Liver (tissue), 9 donors: ENCODE measurements around the gene ERP27. TPM values are rescaled to one million over a fixed set of nuclear protein-coding genes. Genes with fewer than 3 reads are reported as not detected.

ENCODE experiments used
- DNase-seq: peaks from one replicate; pipeline ENCODE4 v3.0.0-alpha.2; 2017; ENCODE audit warnings: low spot score
- H3K27ac ChIP-seq, 2 donors: one replicate each; pipeline ENCODE4 v1.7.0; 2013; ENCODE audit warnings: inconsistent platforms in 2 of 2, low read length in 2 of 2, control low read depth in 1 of 2, low read depth in 1 of 2, mild to moderate bottlenecking in 1 of 2
- H3K27me3 ChIP-seq, 4 donors: one replicate each; pipeline versions ENCODE4 v1.6.1 to v1.7.0; 2013; ENCODE audit warnings: low read length in 3 of 4, inconsistent platforms in 1 of 4, mild to moderate bottlenecking in 1 of 4, moderate library complexity in 1 of 4; ENCODE audit not compliant: control insufficient read depth in 4 of 4, insufficient read depth in 4 of 4
- H3K36me3 ChIP-seq, 4 donors: one replicate each; pipeline versions ENCODE4 v1.6.1 to v1.7.0; 2013; ENCODE audit warnings: low read length in 3 of 4, mild to moderate bottlenecking in 3 of 4, low read depth in 1 of 4, moderate library complexity in 1 of 4; ENCODE audit not compliant: control insufficient read depth in 4 of 4, insufficient read depth in 3 of 4
- H3K4me1 ChIP-seq, 4 donors: one replicate each; pipeline versions ENCODE4 v1.6.1 to v1.7.0; 2013; ENCODE audit warnings: low read length in 3 of 4, mild to moderate bottlenecking in 3 of 4, moderate library complexity in 1 of 4; ENCODE audit not compliant: control insufficient read depth in 4 of 4, insufficient read depth in 4 of 4
- H3K4me3 ChIP-seq, 3 donors: one replicate each; pipeline versions ENCODE4 v1.6.1 to v1.7.0; 2013; ENCODE audit warnings: low read length in 3 of 3, control low read depth in 1 of 3, low read depth in 1 of 3, mild to moderate bottlenecking in 1 of 3
- H3K9ac ChIP-seq, 2 donors: one replicate each; pipeline ENCODE4 v1.7.0; 2013; ENCODE audit warnings: low read length in 2 of 2, mild to moderate bottlenecking in 2 of 2, moderate library complexity in 2 of 2, control low read depth in 1 of 2, low read depth in 1 of 2
- H3K9me3 ChIP-seq, 4 donors: one replicate each; pipeline versions ENCODE4 v1.6.1 to v1.7.0; 2013; ENCODE audit warnings: low read length in 3 of 4; ENCODE audit not compliant: control insufficient read depth in 4 of 4
- EGR1 ChIP-seq, 2 donors: IDR thresholded peaks; 2 replicates each; pipeline ENCODE4 v1.6.1; 2016 to 2018; ENCODE audit warnings: antibody characterized with exemption in 2 of 2, low read depth in 2 of 2
- FOXA1 ChIP-seq: IDR thresholded peaks from 2 replicates; pipeline ENCODE4 v1.6.1; 2016; ENCODE audit warnings: antibody characterized with exemption
- FOXA2 ChIP-seq: IDR thresholded peaks from 2 replicates; pipeline ENCODE4 v1.6.1; 2016; ENCODE audit warnings: antibody characterized with exemption
- GABPA ChIP-seq, 2 donors: IDR thresholded peaks in 1 of 2; conservative IDR thresholded peaks in 1 of 2; 2 replicates each; pipeline ENCODE4 v1.6.1; 2016; ENCODE audit warnings: antibody characterized with exemption in 2 of 2, mild to moderate bottlenecking in 1 of 2, moderate library complexity in 1 of 2
- HNF4A ChIP-seq, 2 donors: conservative IDR thresholded peaks; 2 replicates each; pipeline ENCODE4 v1.6.1; 2016; ENCODE audit warnings: antibody characterized with exemption in 2 of 2, mild to moderate bottlenecking in 2 of 2
- HNF4G ChIP-seq: IDR thresholded peaks from 2 replicates; pipeline ENCODE4 v1.6.1; 2016; ENCODE audit warnings: antibody characterized with exemption
- JUND ChIP-seq, 2 donors: IDR thresholded peaks; 2 replicates each; pipeline ENCODE4 v1.6.1; 2016; ENCODE audit warnings: antibody characterized with exemption in 2 of 2
- NR2F2 ChIP-seq: IDR thresholded peaks from 2 replicates; pipeline ENCODE4 v1.6.1; 2016; ENCODE audit warnings: antibody characterized with exemption
- RAD21 ChIP-seq, 2 donors: IDR thresholded peaks; 2 replicates each; pipeline ENCODE4 v1.6.1; 2016; ENCODE audit warnings: antibody characterized with exemption in 2 of 2, mild to moderate bottlenecking in 2 of 2
- RXRA ChIP-seq, 2 donors: IDR thresholded peaks; 2 replicates each; pipeline ENCODE4 v1.6.1; 2017 to 2018; ENCODE audit warnings: antibody characterized with exemption in 2 of 2, mild to moderate bottlenecking in 1 of 2
- TAF1 ChIP-seq: conservative IDR thresholded peaks from 2 replicates; pipeline ENCODE4 v1.6.1; 2016; ENCODE audit warnings: antibody characterized with exemption, mild to moderate bottlenecking
- WGBS: extraction: QIAGEN DNeasy Blood & Tissue Kit; methylation state at CpG from one replicate; pipeline ENCODE4 v1.1.7; 2013; 5-methylcytosine and 5-hydroxymethylcytosine counted together
- polyA plus RNA-seq, 2 donors: library from polyadenylated mRNA; stranded (reverse) in 1 of 2; unstranded in 1 of 2; fragments of 200-250 nt in 1 of 2; fragments of >200 nt in 1 of 2; fragmentation: Nextera tagmentation in 1 of 2; extraction: Ambion mirVana in 1 of 2; gene quantifications; one replicate each; pipeline versions ENCODE4 v1.2.1 to v1.2.3, GENCODE V29; 2013 to 2015
- total RNA-seq, 2 donors: library from RNA; depleted of rRNA; stranded (reverse); fragments of >200 nt; gene quantifications; one replicate each; pipeline ENCODE4 v1.2.3, GENCODE V29; 2014
- TF ChIP-seq, protein P1 (sequence below): IDR thresholded peaks from 2 replicates; pipeline ENCODE4 v1.6.1; 2016; ENCODE audit warnings: antibody characterized with exemption
- TF ChIP-seq, protein P2 (sequence below): fragments of 150-350 bp; IDR thresholded peaks from 2 replicates; pipeline ENCODE4 v1.5.1; 2017; ENCODE audit warnings: improper control_type of control experiment, low read depth, low read length; ENCODE audit not compliant: missing input control
- TF ChIP-seq, protein P3 (sequence below): IDR thresholded peaks from 2 replicates; pipeline ENCODE4 v1.6.1; 2016; ENCODE audit warnings: antibody characterized with exemption, mild to moderate bottlenecking
- donor health status: healthy.
- donor health status: healthy.
- donor health status: healthy.
- donor health status: healthy.
- donor health status: healthy.

Gene ERP27
- 1 to 10 TPM in 1 of 2 donors, under 1 TPM in 1; 0.59 to 5.8 TPM for total RNA-seq
- polyA plus RNA-seq: under 1 TPM; 0.14 to 0.43 TPM

- Histone ChIP-seq H3K9ac (no peak within 1 kb of the TSS), H3K4me3 (no peak within 1 kb of the TSS), H3K4me1 (no peaks in the 10 kb centered on the region), H3K9me3 (no peaks in the 10 kb centered on the region), H3K36me3 (peaks cover 0 to 7% (median 0%) of the 10 kb centered on the region in 4 donors), H3K27me3 (no peaks in the 10 kb centered on the region), H3K27ac (no peak within 1 kb of the TSS)
- 45% methylated on average over 3 of the region's 3 CpGs for WGBS
- TF ChIP-seq TAF1 (no peak), HNF4G (no peak), JUND (IDR thresholded peaks at IDR 0.05) (no peak), FOXA2 (no peak), FOXA1 (no peak), GABPA (IDR thresholded peaks at IDR 0.05 in 1 of 2, conservative IDR thresholded peaks at IDR 0.05 in 1 of 2) (no peak), NR2F2 (no peak), RXRA (IDR thresholded peaks at IDR 0.05) (no peak), HNF4A (conservative IDR thresholded peaks at IDR 0.05) (no peak)
- TF ChIP-seq, protein P1, sequence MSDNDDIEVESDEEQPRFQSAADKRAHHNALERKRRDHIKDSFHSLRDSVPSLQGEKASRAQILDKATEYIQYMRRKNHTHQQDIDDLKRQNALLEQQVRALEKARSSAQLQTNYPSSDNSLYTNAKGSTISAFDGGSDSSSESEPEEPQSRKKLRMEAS: no peak
- TF ChIP-seq, protein P2, sequence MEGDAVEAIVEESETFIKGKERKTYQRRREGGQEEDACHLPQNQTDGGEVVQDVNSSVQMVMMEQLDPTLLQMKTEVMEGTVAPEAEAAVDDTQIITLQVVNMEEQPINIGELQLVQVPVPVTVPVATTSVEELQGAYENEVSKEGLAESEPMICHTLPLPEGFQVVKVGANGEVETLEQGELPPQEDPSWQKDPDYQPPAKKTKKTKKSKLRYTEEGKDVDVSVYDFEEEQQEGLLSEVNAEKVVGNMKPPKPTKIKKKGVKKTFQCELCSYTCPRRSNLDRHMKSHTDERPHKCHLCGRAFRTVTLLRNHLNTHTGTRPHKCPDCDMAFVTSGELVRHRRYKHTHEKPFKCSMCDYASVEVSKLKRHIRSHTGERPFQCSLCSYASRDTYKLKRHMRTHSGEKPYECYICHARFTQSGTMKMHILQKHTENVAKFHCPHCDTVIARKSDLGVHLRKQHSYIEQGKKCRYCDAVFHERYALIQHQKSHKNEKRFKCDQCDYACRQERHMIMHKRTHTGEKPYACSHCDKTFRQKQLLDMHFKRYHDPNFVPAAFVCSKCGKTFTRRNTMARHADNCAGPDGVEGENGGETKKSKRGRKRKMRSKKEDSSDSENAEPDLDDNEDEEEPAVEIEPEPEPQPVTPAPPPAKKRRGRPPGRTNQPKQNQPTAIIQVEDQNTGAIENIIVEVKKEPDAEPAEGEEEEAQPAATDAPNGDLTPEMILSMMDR: no peak
- TF ChIP-seq, protein P3, sequence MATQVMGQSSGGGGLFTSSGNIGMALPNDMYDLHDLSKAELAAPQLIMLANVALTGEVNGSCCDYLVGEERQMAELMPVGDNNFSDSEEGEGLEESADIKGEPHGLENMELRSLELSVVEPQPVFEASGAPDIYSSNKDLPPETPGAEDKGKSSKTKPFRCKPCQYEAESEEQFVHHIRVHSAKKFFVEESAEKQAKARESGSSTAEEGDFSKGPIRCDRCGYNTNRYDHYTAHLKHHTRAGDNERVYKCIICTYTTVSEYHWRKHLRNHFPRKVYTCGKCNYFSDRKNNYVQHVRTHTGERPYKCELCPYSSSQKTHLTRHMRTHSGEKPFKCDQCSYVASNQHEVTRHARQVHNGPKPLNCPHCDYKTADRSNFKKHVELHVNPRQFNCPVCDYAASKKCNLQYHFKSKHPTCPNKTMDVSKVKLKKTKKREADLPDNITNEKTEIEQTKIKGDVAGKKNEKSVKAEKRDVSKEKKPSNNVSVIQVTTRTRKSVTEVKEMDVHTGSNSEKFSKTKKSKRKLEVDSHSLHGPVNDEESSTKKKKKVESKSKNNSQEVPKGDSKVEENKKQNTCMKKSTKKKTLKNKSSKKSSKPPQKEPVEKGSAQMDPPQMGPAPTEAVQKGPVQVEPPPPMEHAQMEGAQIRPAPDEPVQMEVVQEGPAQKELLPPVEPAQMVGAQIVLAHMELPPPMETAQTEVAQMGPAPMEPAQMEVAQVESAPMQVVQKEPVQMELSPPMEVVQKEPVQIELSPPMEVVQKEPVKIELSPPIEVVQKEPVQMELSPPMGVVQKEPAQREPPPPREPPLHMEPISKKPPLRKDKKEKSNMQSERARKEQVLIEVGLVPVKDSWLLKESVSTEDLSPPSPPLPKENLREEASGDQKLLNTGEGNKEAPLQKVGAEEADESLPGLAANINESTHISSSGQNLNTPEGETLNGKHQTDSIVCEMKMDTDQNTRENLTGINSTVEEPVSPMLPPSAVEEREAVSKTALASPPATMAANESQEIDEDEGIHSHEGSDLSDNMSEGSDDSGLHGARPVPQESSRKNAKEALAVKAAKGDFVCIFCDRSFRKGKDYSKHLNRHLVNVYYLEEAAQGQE: no peak
- no peak for DNase-seq
Measured at GRCh38 chr12:14938301-14938700, at the start of gene ERP27. TSS of gene ERP27 (minus strand) at chr12:14938537. CDS start at chr12:14938508, 29 bp downstream.

- WGBS: 87% methylated on average over 3 of the region's 3 CpGs
- TF ChIP-seq FOXA2 (no peak), EGR1 (IDR thresholded peaks at IDR 0.05; ENCODE audit: low read depth in 2 of 2) (no peak), HNF4G (no peak), RAD21 (IDR thresholded peaks at IDR 0.05) (no peak), HNF4A (conservative IDR thresholded peaks at IDR 0.05) (no peak), TAF1 (no peak), FOXA1 (no peak)
- Histone ChIP-seq H3K9me3 (no peaks in the 10 kb centered on the region), H3K4me3 (no peak overlapping the region), H3K36me3 (no peaks in the 10 kb centered on the region), H3K9ac (no peak overlapping the region), H3K27ac (no peak overlapping the region), H3K4me1 (peaks cover 0 to 4% (median 0%) of the 10 kb centered on the region in 4 donors), H3K27me3 (no peaks in the 10 kb centered on the region)
- no peak for DNase-seq
Measured at GRCh38 chr12:14988035-14988434, 49.7 kb upstream of the ERP27 start.
